Measurements from ENCODE around the gene SOCS1.

The SOCS1 gene

DNA sequence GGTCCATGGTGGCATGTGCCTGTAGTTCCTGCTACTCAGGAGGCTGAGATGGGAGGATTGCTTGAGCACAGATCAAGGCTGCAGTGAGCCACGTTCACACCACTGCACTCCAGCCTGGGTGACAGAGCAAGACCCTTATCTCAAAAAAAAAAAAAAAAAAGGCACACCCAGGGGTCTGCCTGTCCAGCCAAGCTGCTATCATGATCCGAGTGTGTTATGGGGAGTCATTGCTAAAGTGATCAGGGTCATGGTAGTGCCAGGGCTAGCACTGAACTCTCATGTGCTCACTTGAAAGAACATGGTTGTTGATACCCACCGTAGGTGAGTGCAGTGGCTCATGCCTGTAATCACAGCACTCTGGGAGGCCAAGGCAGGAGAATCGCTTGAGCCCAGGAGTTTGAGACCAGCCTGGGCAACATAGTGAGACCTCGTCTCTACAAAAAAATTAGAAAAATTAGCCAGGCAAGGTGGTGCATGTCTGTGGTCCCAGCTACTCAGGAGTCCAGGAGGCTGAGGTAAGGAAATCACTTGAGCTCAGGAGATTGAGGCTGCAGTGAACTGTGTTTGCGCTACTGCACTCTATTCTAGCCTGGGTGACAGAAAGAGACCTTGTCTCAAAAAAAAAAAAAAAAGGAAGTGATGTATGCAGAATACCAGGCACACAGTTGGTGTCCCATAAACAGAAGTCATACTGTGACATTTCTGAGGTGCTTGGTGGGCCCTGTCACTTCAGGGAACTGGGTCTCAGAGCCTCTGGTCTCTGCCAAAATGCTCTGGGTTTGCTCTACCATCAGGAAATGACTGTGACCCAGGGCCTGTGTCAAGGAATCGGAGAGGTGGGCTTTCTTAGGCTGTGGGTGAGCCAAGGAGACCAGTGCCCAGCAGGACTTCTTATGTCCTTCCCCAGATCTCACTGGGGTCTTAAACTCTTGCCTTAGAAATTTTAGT, 23.0 kb upstream of the SOCS1 start:
- H3K9ac ChIP-seq (ENCODE audit: low read length): no peak overlapping the region
- no peaks in the 10 kb centered on the region for H3K79me2 ChIP-seq (ENCODE audit: low read length)
- no peaks in the 10 kb centered on the region for H3K36me3 ChIP-seq (replicated peaks; ENCODE audit: insufficient read depth, low read length)
- no peak overlapping the region for H3K4me3 ChIP-seq (ENCODE audit: low read length)
- H3K9me3 ChIP-seq (replicated peaks; ENCODE audit: insufficient read depth, low read length): no peaks in the 10 kb centered on the region
- H3F3A ChIP-seq (ENCODE audit: insufficient read depth, low read length): no peaks in the 10 kb centered on the region
- no peak overlapping the region for H2AFZ ChIP-seq (ENCODE audit: low read length)
- H4K20me1 ChIP-seq (ENCODE audit: insufficient read depth, low read length): no peaks in the 10 kb centered on the region
- H3K27me3 ChIP-seq (replicated peaks; ENCODE audit: insufficient read depth, low read length): peaks cover 3% of the 10 kb centered on the region; the same call in 1 of the 2 replicates
- H3K9me2 ChIP-seq (replicated peaks; ENCODE audit: insufficient read depth, low read length): no peaks in the 10 kb centered on the region
- 0 out of 2 replicates have a peak, but pooled peaks cover 7% of the 10 kb centered on the region for H3K4me1 ChIP-seq (ENCODE audit: low read length)
- H3K4me2 ChIP-seq (ENCODE audit: low read depth, low read length): no peak overlapping the region
- no peak for DNase-seq
- no peak overlapping the region for H3K27ac ChIP-seq (ENCODE audit: low read length)
- TF ChIP-seq EZH2phosphoT487 (IDR thresholded peaks at IDR 0.05; ENCODE audit: low read length) (no peak), EZH2 (optimal IDR thresholded peaks at IDR 0.05; ENCODE audit: low read depth, low read length) (no peak)
- TF ChIP-seq, protein P1, sequence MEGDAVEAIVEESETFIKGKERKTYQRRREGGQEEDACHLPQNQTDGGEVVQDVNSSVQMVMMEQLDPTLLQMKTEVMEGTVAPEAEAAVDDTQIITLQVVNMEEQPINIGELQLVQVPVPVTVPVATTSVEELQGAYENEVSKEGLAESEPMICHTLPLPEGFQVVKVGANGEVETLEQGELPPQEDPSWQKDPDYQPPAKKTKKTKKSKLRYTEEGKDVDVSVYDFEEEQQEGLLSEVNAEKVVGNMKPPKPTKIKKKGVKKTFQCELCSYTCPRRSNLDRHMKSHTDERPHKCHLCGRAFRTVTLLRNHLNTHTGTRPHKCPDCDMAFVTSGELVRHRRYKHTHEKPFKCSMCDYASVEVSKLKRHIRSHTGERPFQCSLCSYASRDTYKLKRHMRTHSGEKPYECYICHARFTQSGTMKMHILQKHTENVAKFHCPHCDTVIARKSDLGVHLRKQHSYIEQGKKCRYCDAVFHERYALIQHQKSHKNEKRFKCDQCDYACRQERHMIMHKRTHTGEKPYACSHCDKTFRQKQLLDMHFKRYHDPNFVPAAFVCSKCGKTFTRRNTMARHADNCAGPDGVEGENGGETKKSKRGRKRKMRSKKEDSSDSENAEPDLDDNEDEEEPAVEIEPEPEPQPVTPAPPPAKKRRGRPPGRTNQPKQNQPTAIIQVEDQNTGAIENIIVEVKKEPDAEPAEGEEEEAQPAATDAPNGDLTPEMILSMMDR (IDR thresholded peaks at IDR 0.05; ENCODE audit: low read length): no peak

- H3K9me2 ChIP-seq (replicated peaks; ENCODE audit: insufficient read depth, low read length): no peaks in the 10 kb centered on the region
- no peak overlapping the region for H3K4me3 ChIP-seq (ENCODE audit: low read length)
- peaks cover 5% of the 10 kb centered on the region; the same call in 1 of the 2 replicates for H3K27me3 ChIP-seq (replicated peaks; ENCODE audit: insufficient read depth, low read length)
- no peak overlapping the region for H3K9ac ChIP-seq (ENCODE audit: low read length)
- H3K36me3 ChIP-seq (replicated peaks; ENCODE audit: insufficient read depth, low read length): no peaks in the 10 kb centered on the region
- H3K9me3 ChIP-seq (replicated peaks; ENCODE audit: insufficient read depth, low read length): no peaks in the 10 kb centered on the region
- 0 out of 2 replicates have a peak, but pooled peaks cover 7% of the 10 kb centered on the region for H3K4me1 ChIP-seq (ENCODE audit: low read length)
- H3K4me2 ChIP-seq (ENCODE audit: low read depth, low read length): no peak overlapping the region
- H3K79me2 ChIP-seq (ENCODE audit: low read length): no peaks in the 10 kb centered on the region
- H2AFZ ChIP-seq (ENCODE audit: low read length): no peak overlapping the region
- H3F3A ChIP-seq (ENCODE audit: insufficient read depth, low read length): no peaks in the 10 kb centered on the region
- H4K20me1 ChIP-seq (ENCODE audit: insufficient read depth, low read length): no peaks in the 10 kb centered on the region
- TF ChIP-seq EZH2phosphoT487 (IDR thresholded peaks at IDR 0.05; ENCODE audit: low read length) (no peak), EZH2 (optimal IDR thresholded peaks at IDR 0.05; ENCODE audit: low read depth, low read length) (no peak)
- TF ChIP-seq, protein P1 (IDR thresholded peaks at IDR 0.05; ENCODE audit: low read length): no peak
- no peak for DNase-seq
- no peak overlapping the region for H3K27ac ChIP-seq (ENCODE audit: low read length)
Measured at GRCh38 chr16:11277607-11278337, 21.8 kb upstream of the SOCS1 start.

DNA sequence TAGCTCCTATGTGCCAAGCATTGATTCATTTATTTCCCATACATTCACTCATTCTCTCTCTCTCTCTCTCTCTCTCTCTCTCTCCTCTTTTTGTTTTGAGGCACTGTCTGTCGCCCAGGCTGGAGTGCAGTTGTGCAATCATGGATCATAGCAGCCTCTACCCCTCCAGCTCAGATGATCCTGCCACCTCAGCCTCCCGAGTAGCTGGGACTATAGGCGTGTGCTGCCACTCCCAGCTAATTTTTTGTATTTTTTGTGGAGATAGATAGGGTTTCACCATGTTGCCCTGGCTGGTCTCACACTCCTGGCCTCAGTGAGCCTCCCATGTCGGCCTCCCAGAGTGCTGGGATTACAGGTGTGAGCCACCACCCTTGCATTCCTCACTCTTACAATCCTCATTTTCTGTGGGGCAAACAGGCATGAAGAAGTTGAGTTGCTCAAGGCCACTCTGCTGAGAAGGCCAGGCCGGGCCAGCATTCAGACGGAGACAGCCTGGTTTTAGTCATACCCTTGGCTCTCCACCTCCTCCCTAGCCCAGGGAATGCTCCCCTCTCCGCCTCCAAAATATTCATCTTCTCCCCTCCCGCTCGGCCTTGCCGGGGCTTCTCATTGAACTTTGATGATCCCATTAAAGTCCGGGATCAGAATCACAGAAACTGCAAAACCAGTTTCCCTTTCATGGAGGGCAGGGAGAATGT, 21.0 kb upstream of the SOCS1 start:
- H3K27ac ChIP-seq (ENCODE audit: low read length): no peak overlapping the region
- no peak for DNase-seq
- H3K4me3 ChIP-seq (ENCODE audit: low read length): no peak overlapping the region
- H3F3A ChIP-seq (ENCODE audit: insufficient read depth, low read length): no peaks in the 10 kb centered on the region
- H3K27me3 ChIP-seq (replicated peaks; ENCODE audit: insufficient read depth, low read length): peaks cover 5% of the 10 kb centered on the region; the same call in 1 of the 2 replicates
- H4K20me1 ChIP-seq (ENCODE audit: insufficient read depth, low read length): no peaks in the 10 kb centered on the region
- H2AFZ ChIP-seq (ENCODE audit: low read length): no peak overlapping the region
- no peak overlapping the region for H3K9ac ChIP-seq (ENCODE audit: low read length)
- H3K79me2 ChIP-seq (ENCODE audit: low read length): no peaks in the 10 kb centered on the region
- H3K36me3 ChIP-seq (replicated peaks; ENCODE audit: insufficient read depth, low read length): no peaks in the 10 kb centered on the region
- no peak overlapping the region for H3K4me2 ChIP-seq (ENCODE audit: low read depth, low read length)
- TF ChIP-seq, protein P1 (IDR thresholded peaks at IDR 0.05; ENCODE audit: low read length): no peak
- H3K9me3 ChIP-seq (replicated peaks; ENCODE audit: insufficient read depth, low read length): no peaks in the 10 kb centered on the region
- H3K9me2 ChIP-seq (replicated peaks; ENCODE audit: insufficient read depth, low read length): no peaks in the 10 kb centered on the region
- 0 out of 2 replicates have a peak, but pooled peaks cover 7% of the 10 kb centered on the region for H3K4me1 ChIP-seq (ENCODE audit: low read length)

All from MM.1S (cell line).